ENCODE data around the gene CPPED1.
"Not testable (repeated sequence)": the region's sequence is repeated elsewhere in the genome, so short reads cannot be mapped to it uniquely, and the experiment has no call there.

Gene CPPED1

GRCh38 chr16:12815361-12815760, 11.7 kb upstream of the CPPED1 start:
- H3K4me3 Mint-ChIP-seq = no peak overlapping the region
- H3K27me3 Mint-ChIP-seq = peaks cover 4% of the 10 kb centered on the region
- no peaks in the 10 kb centered on the region for H3K9me3 Mint-ChIP-seq
- DNase-seq = no peak
- H3K4me1 Mint-ChIP-seq (ENCODE audit: low read depth) = peaks cover 6% of the 10 kb centered on the region
- H3K27ac Mint-ChIP-seq = no peak overlapping the region
- no peaks in the 10 kb centered on the region for H3K36me3 Mint-ChIP-seq (ENCODE audit: low read depth)

GRCh38 chr16:12813734-12814133, 10.0 kb upstream of the CPPED1 start:
- H3K4me1 Mint-ChIP-seq (ENCODE audit: low read depth); H3K36me3 Mint-ChIP-seq (ENCODE audit: low read depth); DNase-seq; H3K4me3 Mint-ChIP-seq; H3K27ac Mint-ChIP-seq; H3K27me3 Mint-ChIP-seq; H3K9me3 Mint-ChIP-seq: not testable (repeated sequence)

GRCh38 chr16:12813321-12813720, 9.6 kb upstream of the CPPED1 start:
- H3K9me3 Mint-ChIP-seq; H3K27me3 Mint-ChIP-seq; H3K27ac Mint-ChIP-seq; H3K4me3 Mint-ChIP-seq; H3K4me1 Mint-ChIP-seq (ENCODE audit: low read depth); DNase-seq; H3K36me3 Mint-ChIP-seq (ENCODE audit: low read depth): not testable (repeated sequence)

- no peak overlapping the region for H3K4me3 Mint-ChIP-seq
- no peaks in the 10 kb centered on the region for H3K4me1 Mint-ChIP-seq (ENCODE audit: low read depth)
- no peak overlapping the region for H3K27ac Mint-ChIP-seq
- H3K27me3 Mint-ChIP-seq = peaks cover 12% of the 10 kb centered on the region
- no peaks in the 10 kb centered on the region for H3K9me3 Mint-ChIP-seq
- H3K36me3 Mint-ChIP-seq (ENCODE audit: low read depth) = no peaks in the 10 kb centered on the region
- DNase-seq = no peak
Observed at GRCh38 chr16:12811441-12812383, 8.0 kb upstream of the CPPED1 start.

GRCh38 chr16:12805066-12805465, 1.4 kb upstream of the CPPED1 start:
- Mint-ChIP-seq H3K9me3 (no peaks in the 10 kb centered on the region), H3K36me3 (ENCODE audit: low read depth) (peaks cover 9% of the 10 kb centered on the region), H3K27me3 (peaks cover 5% of the 10 kb centered on the region), H3K27ac (no peak overlapping the region), H3K4me1 (ENCODE audit: low read depth) (peaks cover 36% of the 10 kb centered on the region), H3K4me3 (no peak overlapping the region)
- no peak for DNase-seq

GRCh38 chr16:12804395-12804794, 708 bp upstream of the CPPED1 start:
- Mint-ChIP-seq H3K36me3 (ENCODE audit: low read depth) (peaks cover 9% of the 10 kb centered on the region), H3K4me1 (ENCODE audit: low read depth) (peaks cover 36% of the 10 kb centered on the region), H3K4me3 (peak overlapping the region; percentile 94), H3K27ac (no peak overlapping the region), H3K27me3 (peaks cover 5% of the 10 kb centered on the region), H3K9me3 (no peaks in the 10 kb centered on the region)
- DNase-seq = no peak

GRCh38 chr16:12802661-12803060, 1.0 kb downstream of the CPPED1 start:
- H3K4me1 Mint-ChIP-seq (ENCODE audit: low read depth) = peaks cover 36% of the 10 kb centered on the region
- H3K27me3 Mint-ChIP-seq = no peaks in the 10 kb centered on the region
- peaks cover 9% of the 10 kb centered on the region for H3K36me3 Mint-ChIP-seq (ENCODE audit: low read depth)
- peak overlapping the region; percentile 91 for H3K27ac Mint-ChIP-seq
- no peaks in the 10 kb centered on the region for H3K9me3 Mint-ChIP-seq
- no peak for DNase-seq
- peak overlapping the region; percentile 94 for H3K4me3 Mint-ChIP-seq

GRCh38 chr16:12802048-12802447, 1.6 kb downstream of the CPPED1 start:
- Mint-ChIP-seq H3K4me3 (peak overlapping the region; percentile 94), H3K4me1 (ENCODE audit: low read depth) (peaks cover 36% of the 10 kb centered on the region), H3K27ac (peak overlapping the region; percentile 80), H3K9me3 (no peaks in the 10 kb centered on the region), H3K36me3 (ENCODE audit: low read depth) (peaks cover 9% of the 10 kb centered on the region), H3K27me3 (no peaks in the 10 kb centered on the region)
- no peak for DNase-seq

- no peaks in the 10 kb centered on the region for H3K9me3 Mint-ChIP-seq
- H3K4me1 Mint-ChIP-seq (ENCODE audit: low read depth) = peaks cover 36% of the 10 kb centered on the region
- no peak for DNase-seq
- H3K27ac Mint-ChIP-seq = peak overlapping the region; percentile 80
- no peaks in the 10 kb centered on the region for H3K27me3 Mint-ChIP-seq
- peaks cover 9% of the 10 kb centered on the region for H3K36me3 Mint-ChIP-seq (ENCODE audit: low read depth)
- peak overlapping the region; percentile 94 for H3K4me3 Mint-ChIP-seq
Observed at GRCh38 chr16:12801511-12802042, 2.1 kb downstream of the CPPED1 start.

GRCh38 chr16:12800817-12801216, 2.9 kb downstream of the CPPED1 start:
- peaks cover 9% of the 10 kb centered on the region for H3K36me3 Mint-ChIP-seq (ENCODE audit: low read depth)
- H3K27ac Mint-ChIP-seq = no peak overlapping the region
- no peaks in the 10 kb centered on the region for H3K9me3 Mint-ChIP-seq
- DNase-seq = no peak
- no peak overlapping the region for H3K4me3 Mint-ChIP-seq
- no peaks in the 10 kb centered on the region for H3K27me3 Mint-ChIP-seq
- H3K4me1 Mint-ChIP-seq (ENCODE audit: low read depth) = peaks cover 36% of the 10 kb centered on the region

- not testable (repeated sequence) for H3K27ac Mint-ChIP-seq, H3K27me3 Mint-ChIP-seq, H3K9me3 Mint-ChIP-seq
Observed at GRCh38 chr16:12799996-12800395, 3.7 kb downstream of the CPPED1 start.

GRCh38 chr16:12798846-12799245, 4.8 kb downstream of the CPPED1 start:
- Mint-ChIP-seq H3K4me1 (ENCODE audit: low read depth) (peaks cover 28% of the 10 kb centered on the region), H3K4me3 (no peak overlapping the region), H3K36me3 (ENCODE audit: low read depth) (peaks cover 9% of the 10 kb centered on the region), H3K27ac (no peak overlapping the region), H3K27me3 (no peaks in the 10 kb centered on the region), H3K9me3 (no peaks in the 10 kb centered on the region)
- no peak for DNase-seq

More at GRCh38 chr16:12799996-12800395, 3.7 kb downstream of the CPPED1 start:
- DNase-seq; H3K4me3 Mint-ChIP-seq; H3K36me3 Mint-ChIP-seq (ENCODE audit: low read depth): not testable (repeated sequence)
- peaks cover 36% of the 10 kb centered on the region for H3K4me1 Mint-ChIP-seq (ENCODE audit: low read depth)

- H3K36me3 Mint-ChIP-seq (ENCODE audit: low read depth) = peaks cover 7% of the 10 kb centered on the region
- DNase-seq = no peak
- H3K4me1 Mint-ChIP-seq (ENCODE audit: low read depth) = peaks cover 27% of the 10 kb centered on the region
- no peak overlapping the region for H3K4me3 Mint-ChIP-seq
- no peaks in the 10 kb centered on the region for H3K9me3 Mint-ChIP-seq
- H3K27ac Mint-ChIP-seq = no peak overlapping the region
- no peaks in the 10 kb centered on the region for H3K27me3 Mint-ChIP-seq
Observed at GRCh38 chr16:12798171-12798570, 5.5 kb downstream of the CPPED1 start.

GRCh38 chr16:12796498-12796897, 7.2 kb downstream of the CPPED1 start:
- peaks cover 11% of the 10 kb centered on the region for H3K4me1 Mint-ChIP-seq (ENCODE audit: low read depth)
- H3K4me3 Mint-ChIP-seq = no peak overlapping the region
- peaks cover 5% of the 10 kb centered on the region for H3K9me3 Mint-ChIP-seq
- no peak for DNase-seq
- peaks cover 6% of the 10 kb centered on the region for H3K36me3 Mint-ChIP-seq (ENCODE audit: low read depth)
- no peaks in the 10 kb centered on the region for H3K27me3 Mint-ChIP-seq
- no peak overlapping the region for H3K27ac Mint-ChIP-seq
